HEK293 (cell line): ENCODE data around the gene SPTLC2.

ENCODE experiments used
- GLIS1 ChIP-seq: fragments of 450-650 bp; formaldehyde crosslinking; IDR thresholded peaks from 2 replicates; pipeline ENCODE4 v1.5.1; 2016; ENCODE audit warnings: missing biosample characterization, missing genetic modification characterization
- HOXA7 ChIP-seq: sonication (generic); formaldehyde crosslinking; IDR thresholded peaks from 2 replicates; pipeline ENCODE4 v1.8.1; 2022; ENCODE audit warnings: missing genetic modification reagents, borderline replicate concordance
- KLF17 ChIP-seq: fragments of 450-650 bp; formaldehyde crosslinking; IDR thresholded peaks from 2 replicates; pipeline ENCODE4 v1.5.1; 2016; ENCODE audit warnings: missing biosample characterization, missing genetic modification characterization
- KLF7 ChIP-seq: fragments of 450-650 bp; formaldehyde crosslinking; IDR thresholded peaks from 2 replicates; pipeline ENCODE4 v1.5.1; 2016; ENCODE audit warnings: missing biosample characterization, missing genetic modification characterization, borderline replicate concordance
- KLF9 ChIP-seq: fragments of 450-650 bp; formaldehyde crosslinking; IDR thresholded peaks from 2 replicates; pipeline ENCODE4 v1.5.1; 2016; ENCODE audit warnings: missing biosample characterization, missing genetic modification characterization, low read depth
- PRDM2 ChIP-seq: fragments of 450-650 bp; formaldehyde crosslinking; IDR thresholded peaks from 2 replicates; pipeline ENCODE4 v1.5.1; 2016; ENCODE audit warnings: missing biosample characterization, missing genetic modification characterization, borderline replicate concordance
- YY2 ChIP-seq: fragments of 450-650 bp; formaldehyde crosslinking; IDR thresholded peaks from 2 replicates; pipeline ENCODE4 v1.5.1; 2016; ENCODE audit warnings: missing biosample characterization, missing genetic modification characterization
- ZIC2 ChIP-seq: fragments of 450-650 bp; formaldehyde crosslinking; IDR thresholded peaks from 2 replicates; pipeline ENCODE4 v1.5.1; 2016; ENCODE audit warnings: missing biosample characterization, missing genetic modification characterization
- ZNF174 ChIP-seq: fragments of 450-650 bp; formaldehyde crosslinking; IDR thresholded peaks from 2 replicates; pipeline ENCODE4 v1.5.0; 2017; ENCODE audit warnings: missing biosample characterization, mild to moderate bottlenecking, missing genetic modification characterization
- ZNF26 ChIP-seq: fragments of 450-650 bp; formaldehyde crosslinking; IDR thresholded peaks from 2 replicates; pipeline ENCODE4 v1.5.1; 2016; ENCODE audit warnings: missing biosample characterization, missing genetic modification characterization
- ZNF350 ChIP-seq: fragments of 450-650 bp; formaldehyde crosslinking; IDR thresholded peaks from 2 replicates; pipeline ENCODE4 v1.5.0; 2017; ENCODE audit warnings: missing biosample characterization, mild to moderate bottlenecking, missing genetic modification characterization
- ZNF366 ChIP-seq: fragments of 450-650 bp; formaldehyde crosslinking; conservative IDR thresholded peaks from 2 replicates; pipeline ENCODE4 v1.5.1; 2016; ENCODE audit warnings: missing biosample characterization, missing genetic modification characterization
- ZNF394 ChIP-seq: fragments of 450-650 bp; formaldehyde crosslinking; IDR thresholded peaks from 2 replicates; pipeline ENCODE4 v1.5.1; 2016; ENCODE audit warnings: missing biosample characterization, missing genetic modification characterization, mild to moderate bottlenecking, moderate library complexity, borderline replicate concordance
- ZNF48 ChIP-seq: fragments of 450-650 bp; formaldehyde crosslinking; IDR thresholded peaks from 2 replicates; pipeline ENCODE4 v1.5.1; 2016; ENCODE audit warnings: missing biosample characterization, missing genetic modification characterization
- ZNF513 ChIP-seq: fragments of 450-650 bp; IDR thresholded peaks from 2 replicates; pipeline ENCODE4 v1.5.1; 2018; ENCODE audit warnings: missing biosample characterization, missing genetic modification characterization
- ZNF580 ChIP-seq: fragments of 450-650 bp; formaldehyde crosslinking; IDR thresholded peaks from 2 replicates; pipeline ENCODE4 v1.5.1; 2016; ENCODE audit warnings: missing biosample characterization, missing genetic modification characterization
- ZNF639 ChIP-seq: fragments of 450-650 bp; formaldehyde crosslinking; IDR thresholded peaks from 2 replicates; pipeline ENCODE4 v1.5.1; 2016; ENCODE audit warnings: missing biosample characterization, missing genetic modification characterization
- ZNF692 ChIP-seq: fragments of 450-650 bp; formaldehyde crosslinking; IDR thresholded peaks from 2 replicates; pipeline ENCODE4 v1.5.1; 2016; ENCODE audit warnings: missing biosample characterization, missing genetic modification characterization
- ZNF76 ChIP-seq: fragments of 450-650 bp; formaldehyde crosslinking; IDR thresholded peaks from 2 replicates; pipeline ENCODE4; 2016; ENCODE audit warnings: low read depth, missing biosample characterization, missing genetic modification characterization, borderline replicate concordance
- ZNF777 ChIP-seq: fragments of 450-650 bp; formaldehyde crosslinking; IDR thresholded peaks from 2 replicates; pipeline ENCODE4 v1.5.1; 2017; ENCODE audit warnings: missing biosample characterization, missing genetic modification characterization, borderline replicate concordance
- ZSCAN16 ChIP-seq: fragments of 450-650 bp; formaldehyde crosslinking; IDR thresholded peaks from 2 replicates; pipeline ENCODE4 v1.5.1; 2016; ENCODE audit warnings: missing biosample characterization, missing genetic modification characterization
- TF ChIP-seq, protein P1 (sequence below): fragments of 450-650 bp; formaldehyde crosslinking; IDR thresholded peaks from 2 replicates; pipeline ENCODE4 v1.5.1; 2016; ENCODE audit warnings: missing biosample characterization, missing genetic modification characterization

SPTLC2 gene

DNA sequence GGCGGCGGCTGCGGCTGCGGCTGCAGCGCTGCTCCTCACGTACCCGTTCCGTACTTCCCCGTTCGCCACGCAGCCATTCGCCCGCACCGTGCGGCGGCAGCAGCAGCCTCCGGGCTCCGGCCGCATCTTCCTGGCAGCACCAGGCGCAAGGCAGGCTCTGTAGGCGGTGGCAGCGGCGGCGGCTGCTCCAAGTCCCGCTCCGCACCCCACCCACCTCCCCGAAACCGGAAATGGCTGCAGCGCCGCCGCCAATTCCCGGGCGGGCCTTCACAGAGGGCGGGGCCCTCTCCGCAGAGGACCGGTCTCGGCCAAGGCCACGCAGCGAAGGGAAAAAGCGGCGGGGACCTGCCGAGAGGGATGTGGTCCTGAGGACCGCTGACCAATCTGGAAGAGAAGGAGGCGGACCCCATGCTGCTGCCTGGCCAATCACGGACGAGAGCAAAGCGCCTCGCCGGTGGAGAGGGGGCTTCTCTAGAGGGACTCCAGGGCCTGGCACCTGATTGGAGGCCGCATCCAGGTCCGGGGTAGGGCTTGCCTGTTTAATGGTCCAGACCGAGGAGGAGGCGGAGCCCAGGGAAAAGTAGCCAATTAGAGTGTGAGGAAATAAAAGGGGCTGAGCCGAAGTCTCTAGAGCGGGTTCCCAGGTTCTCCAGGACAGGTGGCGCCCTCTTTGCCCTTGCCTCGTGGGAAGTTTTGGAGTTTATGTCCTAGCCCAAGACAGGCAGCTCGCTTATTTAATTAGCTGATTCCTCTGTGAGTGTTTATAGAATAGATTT is at the start of gene SPTLC2 (continued):
- no peak for TF ChIP-seq ZNF513 (tag by site-specific recombination)
- peak; percentile 60; the same call in 1 of the 2 replicates for TF ChIP-seq ZNF350 (tag by site-specific recombination)
- TF ChIP-seq ZNF580 (tag by site-specific recombination) = peak; percentile 93
- TF ChIP-seq KLF17 (tag by site-specific recombination) = peak; percentile 24; the same call in 1 of the 2 replicates
- 0 out of 2 replicates have a peak, but pooled peaks have one; percentile 12 for TF ChIP-seq ZIC2 (tag by site-specific recombination)
- TF ChIP-seq ZNF639 (tag by site-specific recombination) = no peak
- no peak for TF ChIP-seq HOXA7 (CRISPR knock-in tag)
- TF ChIP-seq ZNF48 (tag by site-specific recombination) = no peak
- TF ChIP-seq ZNF26 (tag by site-specific recombination) = no peak
- TF ChIP-seq ZNF692 (tag by site-specific recombination) = peak; percentile 50; the same call in 1 of the 2 replicates
- no peak for TF ChIP-seq PRDM2 (tag by site-specific recombination)
- TF ChIP-seq, protein P1, sequence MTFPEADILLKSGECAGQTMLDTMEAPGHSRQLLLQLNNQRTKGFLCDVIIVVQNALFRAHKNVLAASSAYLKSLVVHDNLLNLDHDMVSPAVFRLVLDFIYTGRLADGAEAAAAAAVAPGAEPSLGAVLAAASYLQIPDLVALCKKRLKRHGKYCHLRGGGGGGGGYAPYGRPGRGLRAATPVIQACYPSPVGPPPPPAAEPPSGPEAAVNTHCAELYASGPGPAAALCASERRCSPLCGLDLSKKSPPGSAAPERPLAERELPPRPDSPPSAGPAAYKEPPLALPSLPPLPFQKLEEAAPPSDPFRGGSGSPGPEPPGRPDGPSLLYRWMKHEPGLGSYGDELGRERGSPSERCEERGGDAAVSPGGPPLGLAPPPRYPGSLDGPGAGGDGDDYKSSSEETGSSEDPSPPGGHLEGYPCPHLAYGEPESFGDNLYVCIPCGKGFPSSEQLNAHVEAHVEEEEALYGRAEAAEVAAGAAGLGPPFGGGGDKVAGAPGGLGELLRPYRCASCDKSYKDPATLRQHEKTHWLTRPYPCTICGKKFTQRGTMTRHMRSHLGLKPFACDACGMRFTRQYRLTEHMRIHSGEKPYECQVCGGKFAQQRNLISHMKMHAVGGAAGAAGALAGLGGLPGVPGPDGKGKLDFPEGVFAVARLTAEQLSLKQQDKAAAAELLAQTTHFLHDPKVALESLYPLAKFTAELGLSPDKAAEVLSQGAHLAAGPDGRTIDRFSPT (tag by site-specific recombination) = peak; percentile 38; the same call in 1 of the 2 replicates
- TF ChIP-seq ZSCAN16 (tag by site-specific recombination) = no peak
- TF ChIP-seq ZNF777 = no peak
- 0 out of 2 replicates have a peak, but pooled peaks have one; percentile 10 for TF ChIP-seq ZNF394 (tag by site-specific recombination)
- TF ChIP-seq ZNF174 = no peak
- TF ChIP-seq ZNF76 (tag by site-specific recombination) = no peak
- peak; percentile 48 for TF ChIP-seq GLIS1
- peak; percentile 47; the same call in 1 of the 2 replicates for TF ChIP-seq KLF7 (tag by site-specific recombination)
- TF ChIP-seq ZNF366 (tag by site-specific recombination) = no peak
- no peak for TF ChIP-seq YY2 (tag by site-specific recombination)
- TF ChIP-seq KLF9 (tag by site-specific recombination) = peak; percentile 87
